T1000 (cell line): ENCODE measurements around the gene EFHD2.
"Not testable (repeated sequence)": the region's sequence is repeated elsewhere in the genome, so short reads cannot be mapped to it uniquely, and the experiment has no call there.

Experiments
- DNase-seq: peaks from one replicate; lab custom pipeline; 2025; ENCODE audit warnings: mixed read lengths; lab: John Stamatoyannopoulos, UW

The EFHD2 gene

GRCh38 chr1:15388201-15388880, 21.3 kb upstream of the EFHD2 start:
- no peak for DNase-seq

- DNase-seq, result not testable (repeated sequence)
These were observed 19.9 kb upstream of the EFHD2 start for GRCh38 chr1:15389828-15390227.

GRCh38 chr1:15390667-15391066, 19.0 kb upstream of the EFHD2 start:
- no peak for DNase-seq

- no peak for DNase-seq
These were observed 18.3 kb upstream of the EFHD2 start for GRCh38 chr1:15391366-15391765.

DNA sequence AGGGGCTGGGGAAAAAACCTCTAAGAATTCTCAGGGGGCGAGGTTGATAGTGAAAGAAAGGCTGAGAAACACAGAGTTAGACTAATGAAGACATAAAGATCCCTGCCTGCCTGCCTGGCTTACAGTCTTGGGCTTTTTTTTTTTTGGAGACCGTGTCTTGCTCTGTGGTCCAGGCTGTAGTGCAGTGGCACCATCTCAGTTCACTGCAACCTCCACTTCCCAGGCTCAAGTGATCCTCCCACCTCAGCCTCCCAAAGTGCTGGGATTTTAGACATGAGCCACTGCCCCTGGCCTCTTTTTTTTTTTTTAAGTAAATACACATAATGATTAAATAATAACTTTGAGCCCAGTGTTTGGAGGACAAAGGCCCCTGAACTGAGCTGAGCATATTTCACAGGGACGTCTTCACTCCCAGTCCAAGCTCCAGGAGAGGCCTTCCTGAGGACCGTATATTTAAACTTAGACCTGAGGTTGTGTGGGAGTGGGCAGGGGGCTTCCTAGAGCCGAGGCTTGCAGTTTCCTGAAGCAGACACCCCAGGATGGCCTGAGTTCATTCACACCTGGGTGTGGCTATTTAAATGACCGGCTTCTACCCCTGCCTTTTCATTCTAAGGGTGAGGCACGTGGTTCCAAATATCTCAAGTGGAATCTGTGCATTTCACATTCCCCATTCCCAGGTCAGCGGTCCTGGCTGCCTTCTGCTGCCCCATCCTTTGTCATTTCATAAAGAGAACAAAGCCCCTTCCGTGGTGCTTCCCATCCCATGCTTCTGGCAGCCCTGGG, 16.0 kb upstream of the EFHD2 start:
- DNase-seq, result no peak

- DNase-seq, result no peak
These were observed 15.4 kb upstream of the EFHD2 start for GRCh38 chr1:15394258-15394690.

DNA sequence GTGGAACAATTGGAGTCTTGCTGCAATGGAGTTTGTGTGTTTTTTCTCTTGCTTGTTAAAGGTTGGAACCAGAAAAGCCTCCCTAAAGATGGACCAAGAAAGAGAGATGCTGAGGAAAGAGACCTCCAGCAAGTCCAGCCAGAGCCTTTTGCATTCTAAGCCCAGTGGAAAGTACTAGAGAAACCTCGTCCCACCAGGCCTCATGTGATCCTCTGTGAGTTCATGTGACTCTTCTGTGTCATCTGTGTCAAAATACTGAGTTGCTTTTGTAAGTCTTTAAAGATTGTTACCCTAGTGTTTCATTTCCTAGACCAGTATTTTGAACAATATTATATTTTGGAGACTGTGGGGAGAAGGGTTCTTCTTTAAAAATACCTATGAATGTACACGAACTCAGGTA, 12.5 kb upstream of the EFHD2 start:
- no peak for DNase-seq

GRCh38 chr1:15399710-15400109, 10.0 kb upstream of the EFHD2 start:
- no peak for DNase-seq

DNA sequence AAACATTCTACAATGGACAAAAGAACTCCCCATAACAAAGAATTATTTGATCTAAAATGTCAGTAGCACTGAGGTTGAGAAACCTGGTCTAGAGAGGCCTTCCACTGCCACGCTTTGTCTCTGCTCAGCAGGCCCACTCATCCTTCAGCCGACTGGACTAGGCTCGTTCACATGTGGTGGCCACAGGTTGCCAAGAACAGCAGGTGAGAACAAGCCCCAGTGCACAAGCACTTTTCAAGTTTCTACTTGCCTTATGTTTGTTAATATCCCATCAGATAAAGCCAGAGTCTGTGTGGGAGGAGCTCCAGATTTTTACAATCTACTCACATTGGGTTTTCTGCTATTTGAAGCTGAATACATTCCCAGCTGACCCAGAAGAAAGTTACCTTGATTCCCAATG, 9.1 kb upstream of the EFHD2 start:
- DNase-seq, result no peak

- DNase-seq, result no peak
These were observed 8.2 kb upstream of the EFHD2 start for GRCh38 chr1:15401391-15402055.

- no peak for DNase-seq
These were observed 6.8 kb upstream of the EFHD2 start for GRCh38 chr1:15402809-15403450.

DNA sequence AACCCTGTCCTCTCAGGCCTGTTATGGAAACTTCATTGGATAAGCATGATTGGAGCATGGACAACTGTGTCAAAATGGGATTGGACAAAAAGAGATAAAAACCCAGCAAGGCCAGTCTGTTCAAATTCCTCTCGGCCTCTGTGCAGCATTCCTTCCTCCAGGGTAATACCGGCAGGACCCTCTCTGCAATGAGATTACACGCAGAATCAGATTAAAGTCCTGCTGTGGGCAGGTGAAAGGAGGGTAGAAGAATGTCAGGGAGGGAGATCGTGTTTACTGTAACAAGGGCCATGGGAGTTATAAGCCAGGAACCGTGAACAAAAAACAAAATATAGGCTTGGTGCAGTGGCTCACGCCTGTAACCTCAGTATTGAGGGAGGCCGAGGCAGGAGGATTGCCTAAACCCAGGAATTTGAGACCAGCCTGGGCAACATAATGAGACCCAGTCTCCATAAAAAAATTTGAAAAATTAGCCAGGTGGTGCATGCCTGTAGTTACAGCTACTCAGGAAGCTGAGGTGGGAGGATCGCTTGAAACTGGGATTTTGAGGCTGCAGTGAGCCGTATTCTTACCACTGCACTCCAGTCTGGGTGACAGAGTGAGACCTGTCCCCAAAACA, 5.6 kb upstream of the EFHD2 start:
- no peak for DNase-seq

- no peak for DNase-seq
These were observed 4.4 kb upstream of the EFHD2 start for GRCh38 chr1:15405106-15405850.

- peak; percentile 43 for DNase-seq
These were observed 2.8 kb upstream of the EFHD2 start for GRCh38 chr1:15406614-15407559.

- DNase-seq, result no peak
These were observed 2.1 kb upstream of the EFHD2 start for GRCh38 chr1:15407580-15407979.

DNA sequence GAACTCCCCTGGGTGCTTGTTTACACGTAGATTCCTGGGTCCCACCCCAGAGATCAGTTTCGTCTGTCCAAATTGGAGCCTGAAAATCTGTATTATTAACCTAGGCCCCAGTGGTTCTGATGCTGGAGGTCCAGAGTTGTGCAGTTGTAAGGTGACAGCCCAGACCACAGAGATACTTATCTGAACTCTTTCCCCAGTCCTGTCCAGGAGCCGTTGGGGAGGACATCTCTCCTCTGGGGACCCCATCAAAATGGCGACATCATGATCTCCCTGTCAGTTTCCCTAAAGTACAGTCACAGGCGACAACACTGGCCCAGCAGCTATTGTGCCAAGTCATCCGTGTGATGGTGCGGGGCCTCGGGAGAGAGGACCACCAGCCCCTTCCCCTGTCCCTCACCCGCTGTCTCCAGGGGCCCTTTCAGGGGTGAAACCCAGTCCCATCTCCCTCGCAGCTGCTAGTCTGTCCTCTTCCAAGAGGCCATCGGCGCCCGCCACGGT, 749 bp upstream of the EFHD2 start:
- no peak for DNase-seq

DNA sequence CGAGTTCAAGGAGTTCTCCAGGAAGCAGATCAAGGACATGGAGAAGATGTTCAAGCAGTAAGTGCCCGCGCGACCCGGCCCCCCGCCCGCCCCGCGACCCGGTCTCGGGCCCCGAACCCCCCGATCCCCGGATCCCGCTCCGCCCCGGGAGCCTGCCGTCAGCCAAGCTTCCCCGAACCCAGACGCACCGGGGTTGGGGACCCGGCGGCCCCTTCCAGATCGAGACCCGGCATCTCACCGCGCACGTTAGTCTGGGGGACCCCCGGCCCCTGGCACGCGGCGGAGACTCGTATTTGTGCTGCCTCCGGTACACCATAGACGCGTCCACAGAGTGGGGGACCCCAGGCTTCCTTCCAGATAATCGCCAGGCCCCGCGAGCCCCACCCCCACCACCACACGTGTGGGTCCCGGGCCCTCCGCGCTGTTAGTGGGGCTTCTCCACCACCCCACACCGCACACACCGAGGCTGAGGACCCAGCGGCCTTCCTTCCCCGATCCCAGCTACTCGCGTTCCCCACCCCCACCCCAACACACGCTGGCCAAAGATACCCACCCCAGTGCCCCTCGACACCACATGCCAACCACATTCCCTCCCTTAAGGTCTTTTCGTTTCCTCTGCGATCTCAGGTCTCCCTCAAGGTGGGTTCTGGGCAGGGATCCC, 665 bp downstream of the EFHD2 start:
- DNase-seq, result no peak

GRCh38 chr1:15410884-15411245, 1.2 kb downstream of the EFHD2 start:
- no peak for DNase-seq

DNA sequence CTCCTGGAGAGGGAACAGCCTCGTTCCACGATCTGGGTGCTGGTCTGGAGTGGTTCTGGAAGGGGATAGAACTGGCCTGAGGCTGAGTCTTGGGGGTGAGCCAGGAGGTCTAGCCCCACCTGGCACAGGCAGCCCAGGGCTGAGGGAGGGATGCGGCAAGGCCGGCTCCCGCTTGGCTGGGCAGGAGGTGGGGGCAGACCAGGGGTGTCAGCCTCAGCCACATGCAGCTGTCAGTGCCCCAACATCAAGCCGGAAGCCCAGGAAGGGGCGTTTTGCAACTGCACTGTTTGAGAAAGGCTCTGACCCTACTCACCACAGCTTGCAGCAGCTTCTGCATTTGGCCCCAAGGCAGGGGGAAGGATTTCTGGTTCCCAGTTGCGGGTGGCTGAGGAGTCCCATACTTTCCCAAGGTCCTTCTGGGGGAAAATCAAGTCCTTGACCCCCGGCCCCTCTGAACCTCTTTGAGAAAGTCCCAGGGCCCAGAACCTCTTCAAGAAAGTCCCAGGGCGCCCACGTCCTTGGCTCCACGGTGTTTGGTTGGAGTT, 2.0 kb downstream of the EFHD2 start:
- DNase-seq, result no peak
